K562 (cell line): ENCODE measurements around the gene RBM20. TPM values are rescaled to one million over a fixed set of nuclear protein-coding genes. Genes with fewer than 3 reads are reported as not detected.

Source experiments
- ATAC-seq: fragments of 200-7000 bp; cut with Tn5 transposase; 3 replicates; pipeline ENCODE4 v1.9.1; 2020; ENCODE audit warnings: moderate library complexity
- BruUV-seq: library from RNA; stranded (reverse); fragments of 400-500 nt; replicated peaks from 2 replicates; lab custom pipeline; 2021; lab: Mats Ljungman, UMichigan
- CTCF ChIA-PET: fragments of 300-600 bp; formaldehyde crosslinking; extraction: SDS; loops from one replicate; lab custom pipeline; 2021; ENCODE audit warnings: low intra/inter-chr PET ratio; lab: Yijun Ruan, JAX
- POLR2A ChIA-PET: fragments of 300-600, 350-650 bp; sonication (Branson Sonifier 250); formaldehyde crosslinking; extraction: SDS; loops from one replicate; lab custom pipeline; 2021; ENCODE audit warnings: antibody characterized with exemption, inconsistent platforms; lab: Yijun Ruan, JAX
- DNase-seq, 4 experiments: peaks; one replicate each; pipeline versions ENCODE4 v3.0.0 to v3.0.0-alpha.2; 2011 to 2018; ENCODE audit warnings: low spot score in 3 of 4, mixed read lengths in 3 of 4; ENCODE audit errors: extremely low read depth in 1 of 4
- FAIRE-seq: peaks from 2 replicates; lab custom pipeline; 2011; peaks lifted over from hg19 to GRCh38; lab: Jason Lieb, UNC
- H2AFZ ChIP-seq: 2 replicates; pipeline ENCODE4 v1.6.0; 2011; ENCODE audit warnings: low read depth, low read length, control low read depth, inconsistent platforms
- H3K27ac ChIP-seq: fragments of 200-600 bp; 3 replicates; pipeline ENCODE4 v1.8.0; 2011; ENCODE audit warnings: low read depth, mild to moderate bottlenecking, control low read depth, inconsistent platforms, low read length, moderate library complexity, mixed read lengths; ENCODE audit errors: extremely low read depth
- H3K27me3 ChIP-seq, 2 experiments: fragments of 300-600 bp in 1 of 2; 2 replicates in 1 of 2; 3 replicates in 1 of 2; pipeline versions ENCODE4 v1.6.0 to v1.8.0; 2011; ENCODE audit warnings: inconsistent platforms in 2 of 2, low read length in 2 of 2, mild to moderate bottlenecking in 1 of 2, mixed read lengths in 1 of 2, moderate library complexity in 1 of 2; ENCODE audit not compliant: control insufficient read depth in 2 of 2, insufficient read depth in 2 of 2
- H3K36me3 ChIP-seq: fragments of 300-600 bp; 3 replicates; pipeline ENCODE4 v1.8.0; 2011; ENCODE audit warnings: mild to moderate bottlenecking, low read length, inconsistent platforms; ENCODE audit not compliant: control insufficient read depth, insufficient read depth
- H3K4me1 ChIP-seq, 2 experiments: fragments of 200-600 bp in 1 of 2; replicated peaks in 1 of 2; 2 replicates in 1 of 2; 3 replicates in 1 of 2; pipeline versions ENCODE4 v1.5.1 to v1.8.0; 2011; ENCODE audit warnings: inconsistent platforms in 2 of 2, low read length in 2 of 2, mild to moderate bottlenecking in 1 of 2, mixed read lengths in 1 of 2, moderate library complexity in 1 of 2; ENCODE audit not compliant: control insufficient read depth in 2 of 2, insufficient read depth in 2 of 2
- H3K4me2 ChIP-seq: 2 replicates; pipeline ENCODE4 v1.6.1; 2011; ENCODE audit warnings: low read length, control low read depth, inconsistent platforms, mixed read lengths; ENCODE audit not compliant: insufficient read depth
- H3K4me3 ChIP-seq: fragments of 200-600 bp; sonication (generic), shearing (Covaris generic); 2 replicates; pipeline ENCODE4 v1.5.1; 2016; ENCODE audit warnings: control low read depth, inconsistent platforms
- H3K79me2 ChIP-seq: fragments of 200-600 bp; 3 replicates; pipeline ENCODE4 v1.8.0; 2011; ENCODE audit warnings: low read length, inconsistent platforms; ENCODE audit not compliant: control insufficient read depth, insufficient read depth
- H3K9ac ChIP-seq, 2 experiments: 2 replicates each; pipeline versions ENCODE4 v1.6.0 to v1.6.1; 2011; ENCODE audit warnings: low read depth in 2 of 2, low read length in 2 of 2, control low read depth in 1 of 2, inconsistent platforms in 1 of 2, mild to moderate bottlenecking in 1 of 2, mixed read lengths in 1 of 2; ENCODE audit not compliant: insufficient read depth in 1 of 2
- H3K9me1 ChIP-seq: one replicate; pipeline ENCODE4 v1.6.0; 2011; ENCODE audit warnings: inconsistent platforms, mild to moderate bottlenecking, low read length, moderate library complexity; ENCODE audit not compliant: control insufficient read depth, insufficient read depth
- H3K9me3 ChIP-seq: replicated peaks from 2 replicates; pipeline ENCODE4 v1.5.1; 2011; ENCODE audit warnings: low read depth, low read length, inconsistent platforms; ENCODE audit not compliant: control insufficient read depth, insufficient read depth
- H4K20me1 ChIP-seq: replicated peaks from 2 replicates; pipeline ENCODE4 v1.6.1; 2011; ENCODE audit warnings: low read length, inconsistent platforms, mixed read lengths; ENCODE audit not compliant: control insufficient read depth, insufficient read depth
- CBFA2T3 ChIP-seq: fragments of 450-650 bp; IDR thresholded peaks from 2 replicates; pipeline ENCODE4 v1.6.1; 2017
- ETV5 ChIP-seq: sonication (generic); formaldehyde crosslinking; IDR thresholded peaks from 2 replicates; pipeline ENCODE4 v1.4.0; 2020; ENCODE audit warnings: low read depth, mild to moderate bottlenecking, missing genetic modification reagents
- MAFG ChIP-seq: fragments of 450-650 bp; conservative IDR thresholded peaks from 2 replicates; pipeline ENCODE4 v1.6.1; 2016; ENCODE audit warnings: missing genetic modification characterization, missing compliant biosample characterization
- NR2C2 ChIP-seq, 2 experiments: fragments of 200-800 bp in 1 of 2; sonication (Bioruptor generic) in 1 of 2; sonication (generic) in 1 of 2; formaldehyde crosslinking in 1 of 2; IDR thresholded peaks; 2 replicates each; pipeline versions ENCODE4 v1.6.1 to v1.8.0; 2016 to 2022; ENCODE audit warnings: mild to moderate bottlenecking in 1 of 2, missing compliant biosample characterization in 1 of 2, missing genetic modification characterization in 1 of 2, missing genetic modification reagents in 1 of 2
- NUFIP1 ChIP-seq: fragments of 450-650 bp; IDR thresholded peaks from 2 replicates; pipeline ENCODE4 v1.6.1; 2018; ENCODE audit not compliant: partially characterized antibody
- PBX2 ChIP-seq, 2 experiments: IDR thresholded peaks in 1 of 2; conservative IDR thresholded peaks in 1 of 2; 2 replicates each; pipeline ENCODE4 v1.6.1; 2016; ENCODE audit warnings: low read depth in 2 of 2, mild to moderate bottlenecking in 1 of 2, missing compliant biosample characterization in 1 of 2, missing genetic modification characterization in 1 of 2, moderate library complexity in 1 of 2
- YY1 ChIP-seq, 3 experiments: IDR thresholded peaks; 2 replicates each; pipeline ENCODE4 v1.6.1; 2011; ENCODE audit warnings: low read length in 2 of 3, mild to moderate bottlenecking in 2 of 3, moderate library complexity in 2 of 3, borderline replicate concordance in 1 of 3, control low read depth in 1 of 3, low read depth in 1 of 3; ENCODE audit not compliant: insufficient read depth in 3 of 3, insufficient replicate concordance in 2 of 3, control insufficient read depth in 1 of 3, insufficient read length in 1 of 3; ENCODE audit errors: extremely low read depth in 1 of 3
- ZKSCAN8 ChIP-seq: fragments of 200-800 bp; sonication (Bioruptor generic); IDR thresholded peaks from 2 replicates; pipeline ENCODE4 v1.6.1; 2016; ENCODE audit warnings: missing genetic modification characterization, missing compliant biosample characterization
- ZNF584 ChIP-seq: fragments of 200-800 bp; sonication (Bioruptor generic); IDR thresholded peaks from 2 replicates; pipeline ENCODE4 v1.6.1; 2016; ENCODE audit warnings: low read depth, mild to moderate bottlenecking, missing genetic modification characterization, missing compliant biosample characterization
- ZNF77 ChIP-seq: fragments of 250-450 bp; sonication (Bioruptor Pico); IDR thresholded peaks from 2 replicates; pipeline ENCODE4 v1.5.0; 2020
- WGBS: fragments of 100-300 bp; shearing (Covaris generic); methylation state at CpG from one replicate; pipeline ENCODE4 v1.1.6; 2016; ENCODE audit warnings: low coverage, mixed read lengths; ENCODE audit not compliant: insufficient coverage; ENCODE audit errors: missing lambda C conversion rate; 5-methylcytosine and 5-hydroxymethylcytosine counted together
- in situ Hi-C: fragments of 300-500 bp; cut with MboI; formaldehyde crosslinking; loops from 4 replicates; pipeline ENCODE4 v1.15.0; 2018; ENCODE audit warnings: inconsistent platforms, mixed read lengths
- intact Hi-C: fragments of 100-400 bp; cut with micrococcal nuclease; formaldehyde crosslinking; loops from 2 replicates; pipeline ENCODE4 v1.14.2; 2022
- polyA plus RNA-seq, 8 experiments: library from polyadenylated mRNA; depleted of rRNA in 4 of 8; stranded (reverse) in 5 of 8; unstranded in 3 of 8; fragments of >200 nt; fragmentation: Nextera tagmentation in 2 of 8; fragmentation: Illumina TruSeq in 1 of 8; extraction: Ambion mirVana in 2 of 8; extraction: Trizol in 1 of 8; gene quantifications; 2 replicates each; pipeline versions ENCODE4 v1.2.1 to v1.2.3, GENCODE V29; 2011 to 2014; ENCODE audit warnings: inconsistent platforms in 1 of 8, missing spikeins in 1 of 8
- total RNA-seq, 7 experiments: library from RNA; depleted of rRNA in 6 of 7; stranded (reverse); fragments of >200 nt in 6 of 7; fragmentation: Illumina TruSeq in 2 of 7; extraction: Trizol in 2 of 7; gene quantifications; 2 replicates each; pipeline versions ENCODE4 v1.2.1 to v1.2.3, GENCODE V29; 2011 to 2021; ENCODE audit warnings: low replicate concordance in 1 of 7
- TF ChIP-seq, protein P1 (sequence below): fragments of 250-450 bp; sonication (Bioruptor Pico); IDR thresholded peaks from 2 replicates; pipeline ENCODE4 v1.8.0; 2022; ENCODE audit warnings: moderate library complexity, mild to moderate bottlenecking, inconsistent platforms
- TF ChIP-seq, protein P2 (sequence below): sonication (generic); formaldehyde crosslinking; IDR thresholded peaks from 2 replicates; pipeline ENCODE4 v1.8.1; 2023; ENCODE audit warnings: mild to moderate bottlenecking, missing genetic modification reagents
- TF ChIP-seq, protein P3 (sequence below): sonication (generic); formaldehyde crosslinking; IDR thresholded peaks from 2 replicates; pipeline ENCODE4 v1.8.1; 2022; ENCODE audit warnings: missing genetic modification reagents

Gene RBM20
- total and polyA plus RNA-seq, 9 of the 15 experiments (the other 6 are each of a cell fraction or from before 2014, with no cell fraction given), result 0.63 to 5.7 (median 3.2) TPM

- FAIRE-seq, result no peak
- H3K4me3 ChIP-seq, result no peak overlapping the region
- no peak for TF ChIP-seq MAFG (tag)
- TF ChIP-seq, protein P1, sequence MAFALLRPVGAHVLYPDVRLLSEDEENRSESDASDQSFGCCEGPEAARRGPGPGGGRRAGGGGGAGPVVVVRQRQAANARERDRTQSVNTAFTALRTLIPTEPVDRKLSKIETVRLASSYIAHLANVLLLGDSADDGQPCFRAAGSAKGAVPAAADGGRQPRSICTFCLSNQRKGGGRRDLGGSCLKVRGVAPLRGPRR (CRISPR knock-in tag), result no peak
- TF ChIP-seq NR2C2 (CRISPR knock-in tag; IDR thresholded peaks at IDR 0.05), result no peak
- 0 out of 2 replicates have a peak, but pooled peaks have one; percentile 23 for TF ChIP-seq NR2C2 (tag; IDR thresholded peaks at IDR 0.05)
- TF ChIP-seq ZKSCAN8, result no peak
- TF ChIP-seq NUFIP1, result no peak
- no peak for TF ChIP-seq ZNF77 (CRISPR knock-in tag)
- TF ChIP-seq, protein P2, sequence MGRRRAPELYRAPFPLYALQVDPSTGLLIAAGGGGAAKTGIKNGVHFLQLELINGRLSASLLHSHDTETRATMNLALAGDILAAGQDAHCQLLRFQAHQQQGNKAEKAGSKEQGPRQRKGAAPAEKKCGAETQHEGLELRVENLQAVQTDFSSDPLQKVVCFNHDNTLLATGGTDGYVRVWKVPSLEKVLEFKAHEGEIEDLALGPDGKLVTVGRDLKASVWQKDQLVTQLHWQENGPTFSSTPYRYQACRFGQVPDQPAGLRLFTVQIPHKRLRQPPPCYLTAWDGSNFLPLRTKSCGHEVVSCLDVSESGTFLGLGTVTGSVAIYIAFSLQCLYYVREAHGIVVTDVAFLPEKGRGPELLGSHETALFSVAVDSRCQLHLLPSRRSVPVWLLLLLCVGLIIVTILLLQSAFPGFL (CRISPR knock-in tag), result no peak
- peak; percentile 33 for TF ChIP-seq CBFA2T3
- no peak for TF ChIP-seq ZNF584
- TF ChIP-seq, protein P3, sequence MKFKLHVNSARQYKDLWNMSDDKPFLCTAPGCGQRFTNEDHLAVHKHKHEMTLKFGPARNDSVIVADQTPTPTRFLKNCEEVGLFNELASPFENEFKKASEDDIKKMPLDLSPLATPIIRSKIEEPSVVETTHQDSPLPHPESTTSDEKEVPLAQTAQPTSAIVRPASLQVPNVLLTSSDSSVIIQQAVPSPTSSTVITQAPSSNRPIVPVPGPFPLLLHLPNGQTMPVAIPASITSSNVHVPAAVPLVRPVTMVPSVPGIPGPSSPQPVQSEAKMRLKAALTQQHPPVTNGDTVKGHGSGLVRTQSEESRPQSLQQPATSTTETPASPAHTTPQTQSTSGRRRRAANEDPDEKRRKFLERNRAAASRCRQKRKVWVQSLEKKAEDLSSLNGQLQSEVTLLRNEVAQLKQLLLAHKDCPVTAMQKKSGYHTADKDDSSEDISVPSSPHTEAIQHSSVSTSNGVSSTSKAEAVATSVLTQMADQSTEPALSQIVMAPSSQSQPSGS (CRISPR knock-in tag), result no peak
- no peak for TF ChIP-seq ETV5
- no peak for TF ChIP-seq YY1 (IDR thresholded peaks at IDR 0.05; ENCODE audit: borderline replicate concordance in 1 of 3, control insufficient read depth in 1 of 3, extremely low read depth in 1 of 3, insufficient read depth in 3 of 3, insufficient read length in 1 of 3, insufficient replicate concordance in 2 of 3, low read depth in 1 of 3, low read length in 2 of 3)
- no peak for TF ChIP-seq PBX2 (CRISPR knock-in tag; IDR thresholded peaks at IDR 0.05; ENCODE audit: low read depth)
- TF ChIP-seq PBX2 (tag; conservative IDR thresholded peaks at IDR 0.05; ENCODE audit: low read depth), result no peak
Measured at GRCh38 chr10:110649347-110650264, 5.5 kb downstream of the RBM20 start.

More at GRCh38 chr10:110649347-110650264, 5.5 kb downstream of the RBM20 start:
- Histone ChIP-seq H3K36me3 (no peaks in the 10 kb centered on the region), H3K27ac (peak overlapping the region; percentile 46), H3K27me3 (no peaks in the 10 kb centered on the region), H3K4me2 (peak overlapping the region; percentile 46), H4K20me1 (no peaks in the 10 kb centered on the region), H3K9ac (peak overlapping the region in 1 of 2 experiments; percentile 16; a peak in 1 of 4 replicates), H2AFZ (0 out of 2 replicates have a peak overlapping the region, but pooled peaks have one; percentile 17), H3K9me3 (no peaks in the 10 kb centered on the region), H3K4me1 (peaks cover 8 to 24% of the 10 kb centered on the region in 2 experiments; a peak in 4 of 5 replicates), H3K9me1 (no peaks in the 10 kb centered on the region), H3K79me2 (peaks cover 95% of the 10 kb centered on the region)
- no TSS peak for BruUV-seq
- intact Hi-C loops, result loop anchor here (5.0 kb wide), 1 partner anchor 223 kb away; the partner anchor contains the start of gene PDCD4
- CTCF ChIA-PET, result no interaction called here
- in situ Hi-C loops, result no loop called here
- POLR2A ChIA-PET, result interaction anchor here (0.6 to 2.3 kb wide), 7 partner anchors 9 to 144 kb away, joined by 3 to 18 read pairs (median 3); no protein-coding TSS in a partner anchor
- DNase-seq (no peak), ATAC-seq (no peak)
- WGBS, result 11% methylated on average over 6 of the region's 6 CpGs
